Measurements from ENCODE around the gene DIPK1C.

GRCh38 chr18:74453016-74453566 lies 4.0 kb downstream of the DIPK1C start:
- TF ChIP-seq POLR2AphosphoS5 (IDR thresholded peaks at IDR 0.05) (no peak), POLR2A (IDR thresholded peaks at IDR 0.05) (no peak), EP300 (IDR thresholded peaks at IDR 0.05) (no peak)
- TF ChIP-seq, protein P1, sequence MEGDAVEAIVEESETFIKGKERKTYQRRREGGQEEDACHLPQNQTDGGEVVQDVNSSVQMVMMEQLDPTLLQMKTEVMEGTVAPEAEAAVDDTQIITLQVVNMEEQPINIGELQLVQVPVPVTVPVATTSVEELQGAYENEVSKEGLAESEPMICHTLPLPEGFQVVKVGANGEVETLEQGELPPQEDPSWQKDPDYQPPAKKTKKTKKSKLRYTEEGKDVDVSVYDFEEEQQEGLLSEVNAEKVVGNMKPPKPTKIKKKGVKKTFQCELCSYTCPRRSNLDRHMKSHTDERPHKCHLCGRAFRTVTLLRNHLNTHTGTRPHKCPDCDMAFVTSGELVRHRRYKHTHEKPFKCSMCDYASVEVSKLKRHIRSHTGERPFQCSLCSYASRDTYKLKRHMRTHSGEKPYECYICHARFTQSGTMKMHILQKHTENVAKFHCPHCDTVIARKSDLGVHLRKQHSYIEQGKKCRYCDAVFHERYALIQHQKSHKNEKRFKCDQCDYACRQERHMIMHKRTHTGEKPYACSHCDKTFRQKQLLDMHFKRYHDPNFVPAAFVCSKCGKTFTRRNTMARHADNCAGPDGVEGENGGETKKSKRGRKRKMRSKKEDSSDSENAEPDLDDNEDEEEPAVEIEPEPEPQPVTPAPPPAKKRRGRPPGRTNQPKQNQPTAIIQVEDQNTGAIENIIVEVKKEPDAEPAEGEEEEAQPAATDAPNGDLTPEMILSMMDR (IDR thresholded peaks at IDR 0.05): no peak

Data from gastroesophageal sphincter (tissue), 3 donors.